NCI-H2081 (cell line): ENCODE measurements around the gene MRTFA.
A peak's percentile ranks its signal among the peaks of the same experiment; 100 is the strongest.

Experiments used
- DNase-seq, 2 experiments: peaks; one replicate each; lab custom pipeline; 2025; lab: John Stamatoyannopoulos, UW

The MRTFA gene

GRCh38 chr22:40426594-40427333, 209.8 kb downstream of the MRTFA start:
- peak; percentile 81 to 93 for DNase-seq

DNA sequence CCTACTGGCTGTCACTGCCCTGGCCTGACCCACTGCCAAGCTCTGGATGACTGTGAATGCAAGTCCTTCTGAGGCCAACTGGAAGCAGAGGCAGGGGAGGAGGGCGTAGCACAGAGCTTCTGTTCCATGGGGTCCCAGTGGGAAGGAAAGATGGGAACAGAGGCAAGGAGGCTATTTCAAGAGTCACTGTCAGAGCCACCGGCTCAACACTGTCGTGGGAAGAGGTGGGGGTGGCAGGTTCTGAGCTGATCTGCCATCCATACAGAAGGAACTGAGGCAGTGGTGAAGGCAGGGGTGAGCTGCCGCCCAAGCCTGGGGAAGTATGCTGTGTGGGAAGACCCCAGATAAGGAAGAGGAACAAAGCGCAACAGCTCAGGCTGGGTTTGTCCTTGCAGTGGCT, 211.4 kb downstream of the MRTFA start:
- no peak for DNase-seq

DNA sequence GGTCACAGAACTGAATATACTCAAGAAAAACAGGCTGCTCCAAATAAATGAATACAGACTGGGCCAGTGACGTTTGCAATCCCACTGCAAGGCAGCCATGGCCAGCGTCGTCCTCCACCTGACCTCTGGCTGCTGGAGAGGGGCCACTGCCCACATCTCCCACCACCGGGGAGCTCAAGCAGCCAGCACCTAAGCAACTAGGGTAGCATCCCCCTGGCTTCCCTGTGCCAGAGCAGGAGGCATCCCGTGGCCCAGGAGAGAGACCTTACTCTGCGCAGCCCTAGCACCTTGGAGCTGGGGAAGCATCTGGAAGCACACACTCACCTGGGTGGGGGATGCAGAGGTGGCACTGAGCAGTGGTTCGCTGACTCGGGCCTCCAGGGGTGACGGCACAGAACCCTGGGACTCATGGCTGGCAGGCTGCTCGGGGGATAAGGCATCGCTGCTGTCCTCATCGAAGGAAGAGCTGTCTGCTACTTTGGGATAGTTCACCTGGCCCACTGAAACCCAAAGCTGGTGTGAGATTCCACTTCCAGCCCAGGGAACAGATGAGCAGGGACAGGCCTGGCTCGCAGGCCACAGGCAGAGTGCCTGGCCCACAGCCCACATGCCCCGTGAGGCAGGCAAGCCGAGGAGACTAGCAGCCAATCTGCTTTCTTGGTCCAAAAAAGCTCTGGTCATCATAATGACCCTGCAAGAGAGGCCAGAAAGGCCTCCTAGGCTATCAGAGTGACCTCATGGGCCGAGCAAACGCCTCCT, 212.5 kb downstream of the MRTFA start:
- DNase-seq = no peak

DNA sequence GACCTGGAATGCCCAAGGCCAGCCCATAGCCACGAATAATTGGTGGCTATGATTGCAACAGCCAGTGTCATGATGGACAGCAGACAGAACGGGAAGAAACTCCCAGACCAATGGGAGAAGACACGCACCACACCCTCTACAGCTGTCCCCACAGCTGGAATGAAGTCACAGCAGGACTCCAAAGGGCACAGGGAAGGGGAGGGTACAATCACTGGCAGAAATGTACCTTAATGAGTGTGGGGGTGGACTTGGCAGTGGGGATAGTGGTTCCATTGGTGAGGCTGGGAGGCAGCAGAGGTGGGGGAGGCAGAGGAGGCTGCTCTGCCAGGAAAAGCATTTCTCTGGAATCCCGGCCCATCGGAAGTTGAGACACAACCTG, 213.2 kb downstream of the MRTFA start:
- no peak for DNase-seq

DNA sequence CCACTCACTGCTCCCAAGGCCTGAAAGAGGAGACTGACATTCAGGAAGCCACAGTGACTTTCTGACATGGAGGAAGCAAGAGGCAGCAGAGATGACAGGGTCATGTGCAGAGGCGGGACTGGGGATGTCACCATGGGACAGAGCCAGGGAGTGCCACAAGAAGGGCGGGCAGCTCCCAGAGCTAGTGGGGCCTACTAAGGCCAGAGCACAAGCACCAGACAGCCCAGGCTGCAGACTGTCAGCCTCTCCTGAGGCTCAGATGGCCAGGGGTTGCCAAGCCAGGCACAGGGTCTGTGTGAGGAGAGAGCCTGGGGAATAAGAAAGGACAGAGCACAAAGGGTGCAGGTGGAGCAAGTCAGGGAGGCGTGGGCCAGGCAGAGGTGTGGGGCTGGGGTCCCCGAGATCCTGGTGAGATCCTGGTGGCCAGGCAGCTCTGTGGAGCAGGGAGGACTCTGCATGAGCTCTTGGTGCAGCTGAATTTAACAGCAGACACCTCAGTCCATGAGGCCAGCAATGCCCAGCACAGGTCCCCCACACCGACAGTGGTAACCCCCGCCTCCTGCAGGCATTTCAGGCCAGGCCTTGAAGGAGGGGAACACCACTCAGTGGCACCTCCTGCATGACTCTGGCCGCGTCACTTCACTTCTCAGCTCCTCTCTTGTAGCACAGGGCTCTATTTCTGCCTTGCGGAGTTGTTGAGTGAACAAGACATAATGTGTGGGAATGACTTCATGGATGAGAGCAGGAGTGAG, 213.8 kb downstream of the MRTFA start:
- no peak for DNase-seq

- no peak for DNase-seq
Observed at GRCh38 chr22:40421941-40422340, 214.6 kb downstream of the MRTFA start.

DNA sequence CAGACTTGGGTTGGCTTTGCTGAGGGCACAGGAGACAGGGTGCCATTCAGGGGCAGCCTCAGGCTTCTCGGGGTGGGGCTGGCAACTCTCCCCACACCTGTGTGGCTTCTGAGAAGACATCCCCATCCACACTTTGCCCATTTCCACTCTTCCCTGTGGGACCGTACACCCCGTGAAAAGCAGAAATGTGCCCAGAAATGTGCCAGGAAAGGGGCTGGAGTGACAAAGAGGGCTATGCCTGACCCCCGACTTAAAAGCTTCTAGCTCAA, 215.5 kb downstream of the MRTFA start:
- no peak for DNase-seq

- DNase-seq = no peak
Observed at GRCh38 chr22:40420341-40421081, 216.0 kb downstream of the MRTFA start.

DNA sequence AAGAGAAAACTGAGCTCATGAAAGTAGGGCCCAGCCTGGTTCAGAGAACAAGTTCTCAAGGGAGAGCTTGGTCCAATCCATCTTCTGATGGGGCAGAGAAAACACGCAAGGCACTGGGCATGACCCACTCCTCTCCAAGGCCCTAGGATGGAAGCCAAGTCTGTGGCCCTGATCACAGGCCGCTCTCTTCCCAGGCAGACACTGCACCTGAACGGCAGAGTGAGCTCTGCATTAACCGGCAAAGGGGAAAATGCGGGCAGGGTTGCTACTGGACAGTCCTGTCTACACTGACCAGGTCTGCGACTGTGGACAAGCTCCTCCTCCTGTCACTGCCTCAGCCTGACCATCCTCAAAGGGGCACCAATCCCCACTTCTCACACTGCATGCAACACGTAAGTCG, 216.8 kb downstream of the MRTFA start:
- DNase-seq = no peak

GRCh38 chr22:40418366-40419201, 217.9 kb downstream of the MRTFA start:
- no peak for DNase-seq

DNA sequence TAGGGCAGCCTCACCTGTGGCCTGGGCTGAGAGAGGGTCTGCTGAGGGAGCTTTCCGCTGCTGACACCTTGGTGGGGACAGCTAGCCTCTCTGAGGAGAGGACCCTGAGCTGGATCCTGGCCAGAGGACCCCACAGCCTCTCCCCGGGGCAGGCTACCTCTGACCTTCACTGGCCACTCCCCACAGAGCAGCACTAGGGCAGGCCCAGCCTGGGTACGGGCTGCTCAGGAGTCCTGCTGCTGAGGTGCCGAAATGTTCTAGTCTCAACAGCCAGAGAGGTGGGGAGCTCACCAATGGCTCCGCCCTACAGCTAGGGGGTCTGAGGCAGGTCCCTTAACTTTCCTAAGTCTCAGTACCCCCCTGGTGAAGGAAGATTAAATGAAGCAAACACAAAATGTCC, 218.6 kb downstream of the MRTFA start:
- no peak for DNase-seq

GRCh38 chr22:40417041-40417440, 219.5 kb downstream of the MRTFA start:
- no peak for DNase-seq

DNA sequence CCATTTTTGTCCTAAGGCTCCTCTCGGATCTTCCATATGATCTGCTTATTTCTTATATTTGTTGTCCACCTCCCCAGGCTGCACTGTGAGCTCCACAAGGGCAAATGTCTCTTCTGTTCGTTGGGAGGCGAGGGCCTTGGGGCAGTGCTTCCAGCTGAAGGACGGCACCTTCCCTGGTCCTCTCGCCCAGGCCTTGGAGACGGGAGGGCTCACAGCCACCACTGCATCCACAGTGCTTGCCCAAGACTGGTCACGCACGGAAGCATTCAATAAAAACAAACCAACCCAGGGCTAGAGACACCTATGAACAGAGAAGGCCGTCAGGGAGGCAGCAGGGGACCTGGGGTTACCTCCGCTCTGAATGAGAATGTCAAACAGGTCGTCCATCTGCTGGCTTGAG, 219.9 kb downstream of the MRTFA start:
- DNase-seq = no peak

GRCh38 chr22:40416267-40416570, 220.3 kb downstream of the MRTFA start:
- DNase-seq = no peak

- DNase-seq = no peak
Observed at GRCh38 chr22:40415531-40416266, 220.8 kb downstream of the MRTFA start.

DNA sequence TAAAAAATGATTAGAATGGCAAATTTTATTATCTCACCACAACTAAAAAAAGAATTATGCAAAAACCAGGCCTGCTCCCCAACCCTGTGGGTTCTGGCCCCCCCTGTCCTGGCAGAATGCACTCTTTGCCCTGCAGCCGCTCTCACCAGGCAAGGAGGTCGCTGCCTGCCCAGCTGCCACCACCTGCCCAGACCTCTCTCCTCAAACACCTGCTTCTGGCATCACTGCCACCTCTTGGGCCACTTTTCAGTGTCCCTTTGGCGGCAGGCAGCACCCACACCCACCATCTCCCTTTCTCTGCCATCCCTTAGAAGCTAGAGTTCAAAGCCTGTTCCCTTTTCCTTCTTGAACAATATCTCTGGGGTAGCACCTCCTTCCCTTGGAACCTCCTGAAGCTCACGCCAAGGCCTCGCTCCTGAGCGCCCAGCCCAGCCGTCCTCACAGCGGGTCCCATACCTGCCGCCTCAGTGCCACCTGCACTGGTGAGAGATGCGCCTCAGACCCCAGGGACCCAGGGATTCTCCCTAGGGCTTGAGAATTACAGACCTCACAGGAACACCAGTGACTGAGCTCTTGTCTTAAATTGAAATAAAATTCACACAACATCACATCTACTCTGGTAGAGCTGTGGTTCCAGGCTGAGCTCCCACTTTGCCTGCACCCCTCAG, 221.5 kb downstream of the MRTFA start:
- no peak for DNase-seq

- DNase-seq = no peak
Observed at GRCh38 chr22:40414311-40414710, 222.2 kb downstream of the MRTFA start.

DNA sequence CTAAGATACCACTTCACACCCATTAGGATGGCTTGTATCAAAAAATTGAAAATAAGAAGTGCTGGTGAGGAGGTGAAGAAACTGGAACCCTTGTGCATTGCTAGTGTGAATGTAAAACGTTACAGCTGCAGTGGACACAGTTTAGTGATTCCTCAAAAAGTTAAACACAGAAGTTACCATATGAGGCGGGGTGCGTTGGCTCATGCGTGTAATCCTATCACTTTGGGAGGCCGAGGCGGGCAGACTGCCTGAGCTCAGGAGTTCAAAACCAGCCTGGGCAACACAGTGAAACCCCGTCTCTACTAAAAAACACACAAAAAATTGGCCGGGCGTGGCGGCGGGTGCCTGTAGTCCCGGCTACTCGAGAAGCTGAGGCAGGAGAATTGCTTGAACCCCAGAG, 222.6 kb downstream of the MRTFA start:
- DNase-seq = no peak

DNA sequence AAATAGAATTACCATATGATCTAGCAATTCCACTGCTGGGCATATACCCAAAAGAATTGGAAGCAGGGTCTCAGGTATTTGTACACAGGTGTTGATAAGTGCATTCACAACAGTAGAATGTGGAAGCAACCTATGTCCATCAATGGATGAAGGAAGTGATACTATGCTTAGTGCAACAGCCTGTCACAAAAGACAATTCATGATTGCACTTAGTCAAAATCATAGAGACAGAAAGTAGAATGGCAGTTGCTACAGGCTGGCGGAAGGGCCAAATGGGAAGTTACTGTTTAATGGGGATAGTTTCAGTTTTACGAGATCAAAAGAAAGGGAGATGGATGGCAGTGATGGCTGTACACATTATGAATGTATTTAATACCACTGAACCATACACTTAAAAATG, 224.1 kb downstream of the MRTFA start:
- no peak for DNase-seq

GRCh38 chr22:40411506-40411861, 225.0 kb downstream of the MRTFA start:
- DNase-seq = no peak
